GM23248 (cell line): Measurements from ENCODE around the gene FSD2.

Source experiments
- EZH2 ChIP-seq: fragments of 200-600 bp; sonication (generic); IDR thresholded peaks from 2 replicates; pipeline ENCODE4 v1.6.1; 2018; ENCODE audit warnings: antibody characterized with exemption, mild to moderate bottlenecking; ENCODE audit not compliant: insufficient read depth, poor library complexity, severe bottlenecking
- EZH2phosphoT487 ChIP-seq: fragments of 200-600 bp; sonication (generic); IDR thresholded peaks from 2 replicates; pipeline ENCODE4 v1.6.1; 2018; ENCODE audit warnings: antibody characterized with exemption, moderate library complexity, mild to moderate bottlenecking, low read depth; ENCODE audit not compliant: insufficient read depth

DNA sequence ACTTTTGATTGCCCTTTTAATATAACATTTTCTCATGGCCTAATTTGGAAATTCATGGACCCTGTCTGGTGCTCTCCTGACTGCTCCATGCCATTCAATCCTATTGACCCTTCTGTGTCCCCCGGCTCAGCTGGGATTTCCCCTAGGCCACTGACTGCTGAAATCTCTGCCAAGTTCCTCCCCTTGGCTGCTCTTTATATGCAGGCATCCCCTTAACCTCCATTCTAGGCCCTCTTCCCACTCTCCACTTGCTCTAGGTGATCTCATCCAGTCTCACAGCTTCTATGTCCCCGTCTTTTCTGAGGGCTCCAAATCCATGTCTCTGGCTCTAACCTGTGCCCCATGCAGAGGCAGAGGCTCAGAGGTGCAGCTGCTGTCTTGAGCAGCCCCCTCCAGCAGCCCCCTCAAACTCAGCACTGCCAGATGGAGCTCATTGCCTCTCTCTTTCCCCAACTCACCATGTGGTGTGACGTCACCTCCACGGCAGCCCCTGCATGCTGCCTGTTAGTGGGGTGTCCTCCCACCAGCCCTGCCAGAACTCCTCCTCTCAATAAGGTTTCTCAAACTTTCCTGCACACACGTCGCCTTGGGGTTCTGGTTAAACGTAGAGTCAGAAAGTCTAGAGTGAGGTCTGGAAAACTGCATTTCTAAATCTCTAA is 6.6 kb downstream of the FSD2 start:
- TF ChIP-seq EZH2 (no peak), EZH2phosphoT487 (no peak)
